Endothelial cell of umbilical vein (primary cell): Measurements from ENCODE around the gene CBL. TPM values are rescaled to one million over a fixed set of nuclear protein-coding genes. Genes with fewer than 3 reads are reported as not detected.

ENCODE experiments used
- BruUV-seq: library from RNA; stranded (reverse); fragments of 400-500 nt; replicated peaks from 2 replicates; lab custom pipeline; 2021; lab: Mats Ljungman, UMichigan
- CTCF ChIA-PET: fragments of 300-600, 350-600 bp; sonication (Branson Sonifier 250); formaldehyde crosslinking; loops from one replicate; lab custom pipeline; 2021; ENCODE audit warnings: antibody characterized with exemption, inconsistent platforms; lab: Charles Lee
- POLR2A ChIA-PET: fragments of 300-600, 350-600 bp; sonication (Branson Sonifier 250); formaldehyde crosslinking; loops from one replicate; lab custom pipeline; 2021; ENCODE audit warnings: antibody characterized with exemption, inconsistent platforms; lab: Charles Lee
- DNase-seq: peaks from one replicate; pipeline ENCODE4 v3.0.0-alpha.2; 2011; ENCODE audit warnings: low read depth, low spot score
- FAIRE-seq: peaks from 2 replicates; lab custom pipeline; 2011; peaks lifted over from hg19 to GRCh38; lab: Jason Lieb, UNC
- H2AFZ ChIP-seq: 2 replicates; pipeline ENCODE4 v1.6.0; 2012; ENCODE audit warnings: low read depth, low read length, control low read depth, inconsistent platforms
- H3K27ac ChIP-seq: 2 replicates; pipeline ENCODE4 v1.5.1; 2011; ENCODE audit warnings: low read depth, mild to moderate bottlenecking, control low read depth, low read length, moderate library complexity; ENCODE audit not compliant: insufficient read depth
- H3K27me3 ChIP-seq, 2 experiments: 2 replicates each; pipeline versions ENCODE4 v1.6.0 to v1.6.1; 2011; ENCODE audit warnings: low read length in 2 of 2, mixed read lengths in 1 of 2; ENCODE audit not compliant: control insufficient read depth in 2 of 2, insufficient read depth in 2 of 2
- H3K36me3 ChIP-seq, 2 experiments: 2 replicates in 1 of 2; 3 replicates in 1 of 2; pipeline ENCODE4 v1.5.1; 2011; ENCODE audit warnings: low read length in 2 of 2, mild to moderate bottlenecking in 1 of 2, moderate library complexity in 1 of 2; ENCODE audit not compliant: control insufficient read depth in 2 of 2, insufficient read depth in 2 of 2; ENCODE audit errors: extremely low read depth in 1 of 2
- H3K4me1 ChIP-seq: 3 replicates; pipeline ENCODE4 v1.5.1; 2011; ENCODE audit warnings: mild to moderate bottlenecking, low read length; ENCODE audit not compliant: control insufficient read depth, insufficient read depth; ENCODE audit errors: extremely low read depth
- H3K4me2 ChIP-seq: 2 replicates; pipeline ENCODE4 v1.6.1; 2011; ENCODE audit warnings: low read length, control low read depth, mixed read lengths; ENCODE audit not compliant: insufficient read depth
- H3K4me3 ChIP-seq, 3 experiments: fragments of 200-600 bp in 1 of 3; sonication (generic), shearing (Covaris generic) in 1 of 3; replicated peaks in 1 of 3; 2 replicates each; pipeline ENCODE4 v1.5.1; 2011 to 2016; ENCODE audit warnings: control low read depth in 3 of 3, low read length in 3 of 3, mild to moderate bottlenecking in 2 of 3, inconsistent platforms in 1 of 3, low read depth in 1 of 3, moderate library complexity in 1 of 3; ENCODE audit not compliant: insufficient read depth in 1 of 3
- H3K79me2 ChIP-seq: 2 replicates; pipeline ENCODE4 v1.6.0; 2012; ENCODE audit warnings: low read length, inconsistent platforms; ENCODE audit not compliant: control insufficient read depth, insufficient read depth
- H3K9ac ChIP-seq: replicated peaks from 2 replicates; pipeline ENCODE3; 2011; ENCODE audit warnings: low read length, control low read depth; ENCODE audit not compliant: insufficient read depth; ENCODE audit errors: extremely low read depth
- H3K9me1 ChIP-seq: replicated peaks from 3 replicates; pipeline ENCODE4 v1.6.0; 2011; ENCODE audit warnings: mild to moderate bottlenecking, low read length; ENCODE audit not compliant: control insufficient read depth, insufficient read depth; ENCODE audit errors: extremely low read depth
- H3K9me3 ChIP-seq: replicated peaks from 2 replicates; pipeline ENCODE4 v1.5.1; 2012; ENCODE audit warnings: low read length, inconsistent platforms; ENCODE audit not compliant: control insufficient read depth, insufficient read depth
- H4K20me1 ChIP-seq: replicated peaks from 2 replicates; pipeline ENCODE3; 2011; ENCODE audit warnings: mild to moderate bottlenecking, low read length; ENCODE audit not compliant: control insufficient read depth, insufficient read depth; ENCODE audit errors: extremely low read depth
- EZH2 ChIP-seq: IDR thresholded peaks from 2 replicates; pipeline ENCODE4 v1.6.1; 2012; ENCODE audit warnings: borderline replicate concordance, low read depth, mild to moderate bottlenecking, moderate library complexity, low read length, inconsistent platforms; ENCODE audit not compliant: severe bottlenecking
- GATA2 ChIP-seq: IDR thresholded peaks from 2 replicates; pipeline ENCODE4 v1.7.0; 2011; ENCODE audit warnings: low read depth, mild to moderate bottlenecking, moderate library complexity, mixed read lengths, low read length; ENCODE audit not compliant: insufficient read length, insufficient read depth
- JUN ChIP-seq: IDR thresholded peaks from 2 replicates; pipeline ENCODE4 v1.6.1; 2011; ENCODE audit warnings: borderline replicate concordance, low read depth; ENCODE audit not compliant: insufficient read length, insufficient read depth
- MYC ChIP-seq: IDR thresholded peaks from one replicate; pipeline ENCODE4 v1.6.1; 2011; ENCODE audit warnings: mild to moderate bottlenecking, low read depth, low read length
- POLR2A ChIP-seq: IDR thresholded peaks from 2 replicates; pipeline ENCODE4 v1.6.1; 2012; ENCODE audit warnings: low read depth, mild to moderate bottlenecking, control low read depth, low read length
- POLR2AphosphoS5 ChIP-seq: IDR thresholded peaks from 2 replicates; pipeline ENCODE4 v1.6.1; 2012; ENCODE audit warnings: low read depth, mild to moderate bottlenecking, control low read depth, low read length, moderate library complexity; ENCODE audit not compliant: insufficient read depth
- dilution Hi-C: fragments of 300-500 bp; cut with MboI; formaldehyde crosslinking; loops from one replicate; pipeline ENCODE4 v1.15.0; 2019; ENCODE audit warnings: low sequenced_read_pairs; ENCODE audit not compliant: extremely low pct_ligation_motif_present
- intact Hi-C: fragments of 100-400 bp; cut with micrococcal nuclease; formaldehyde crosslinking; loops from one replicate; pipeline ENCODE4 v1.10.0; 2022
- polyA plus RNA-seq, 4 experiments: library from polyadenylated mRNA; depleted of rRNA in 3 of 4; stranded (reverse) in 3 of 4; unstranded in 1 of 4; fragments of >200 nt; gene quantifications; 2 replicates each; pipeline versions ENCODE4 v1.2.1 to v1.2.3, GENCODE V29; 2011 to 2012; ENCODE audit warnings: missing spikeins in 1 of 4
- total RNA-seq: library from RNA; stranded (reverse); gene quantifications from 2 replicates; pipeline ENCODE4 v1.2.3, GENCODE V29; 2021
- TF ChIP-seq, protein P1 (sequence below): IDR thresholded peaks from 2 replicates; pipeline ENCODE4 v1.6.1; 2011; ENCODE audit not compliant: insufficient read depth, insufficient read length
- TF ChIP-seq, protein P2 (sequence below), 2 donors: IDR thresholded peaks; 1 replicate in 1 of 2; 2 replicates in 1 of 2; pipeline ENCODE4 v1.5.1; 2011; ENCODE audit warnings: low read length in 2 of 2, mild to moderate bottlenecking in 2 of 2, moderate library complexity in 2 of 2, control low read depth in 1 of 2, inconsistent platforms in 1 of 2, low read depth in 1 of 2; ENCODE audit not compliant: insufficient read depth in 1 of 2; ENCODE audit errors: extremely low read depth in 1 of 2

CBL gene
- total and polyA plus RNA-seq, 2 donors (not counting 3 experiments of a cell fraction or from before 2014, with no cell fraction given): 15.5 to 41.5 TPM

DNA sequence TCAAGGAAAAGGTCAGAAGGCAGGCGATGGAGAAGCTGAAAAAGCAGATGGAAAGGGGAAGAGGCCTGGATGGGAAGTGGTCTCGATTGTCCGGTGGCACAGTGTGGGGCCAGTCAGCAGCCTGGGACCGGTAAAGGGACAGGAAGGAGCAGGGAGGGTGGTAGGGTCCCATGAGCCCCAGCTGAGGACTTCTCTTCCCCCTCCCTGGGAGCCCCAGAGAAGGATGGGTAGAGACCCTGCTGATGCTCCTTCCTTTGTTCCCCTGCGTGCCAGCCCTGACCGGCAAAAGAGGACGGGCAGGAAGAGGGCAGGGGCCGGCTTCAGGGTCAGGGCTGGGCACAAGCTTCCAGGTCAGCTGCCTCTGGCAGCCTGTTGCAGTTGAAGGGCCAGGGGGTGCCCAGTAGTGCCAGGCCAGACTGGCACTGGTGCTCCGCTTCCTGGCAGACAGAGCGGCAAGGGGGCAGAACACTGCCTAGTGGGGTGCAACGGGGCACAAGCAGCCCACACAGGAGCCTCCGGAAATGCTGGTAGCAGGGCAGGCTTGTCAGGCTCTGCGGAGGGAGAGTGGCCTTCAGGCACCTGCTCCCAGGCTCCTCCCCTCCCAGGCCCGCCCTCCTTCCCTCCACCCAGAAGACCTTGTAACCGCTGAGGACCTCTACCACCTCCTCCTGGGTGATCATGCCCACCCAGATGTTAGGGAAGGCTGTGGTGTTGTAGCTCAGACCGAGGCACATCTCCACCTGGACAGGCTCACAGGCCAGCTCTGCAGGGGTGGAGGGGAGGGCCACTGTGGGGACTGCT, 135.3 kb downstream of the CBL start:
- Histone ChIP-seq H2AFZ (peak overlapping the region; percentile 14), H3K36me3 (no peaks in the 10 kb centered on the region), H3K4me2 (peak overlapping the region; percentile 12), H3K27ac (peak overlapping the region; percentile 67), H3K9ac (peak overlapping the region; percentile 75), H3K9me1 (no peaks in the 10 kb centered on the region), H3K27me3 (no peaks in the 10 kb centered on the region), H3K79me2 (peaks cover 7% of the 10 kb centered on the region), H4K20me1 (no peaks in the 10 kb centered on the region), H3K4me1 (peaks cover 30% of the 10 kb centered on the region), H3K4me3 (peak overlapping the region in 1 of 3 experiments; percentile 1), H3K9me3 (no peaks in the 10 kb centered on the region)
- intact Hi-C loops (no loop called here), dilution Hi-C loops (no loop called here)
- TF ChIP-seq, protein P1, sequence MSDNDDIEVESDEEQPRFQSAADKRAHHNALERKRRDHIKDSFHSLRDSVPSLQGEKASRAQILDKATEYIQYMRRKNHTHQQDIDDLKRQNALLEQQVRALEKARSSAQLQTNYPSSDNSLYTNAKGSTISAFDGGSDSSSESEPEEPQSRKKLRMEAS: no peak
- TF ChIP-seq MYC (no peak), JUN (no peak), GATA2 (no peak), POLR2AphosphoS5 (no peak), POLR2A (no peak), EZH2 (no peak)
- TF ChIP-seq, protein P2, sequence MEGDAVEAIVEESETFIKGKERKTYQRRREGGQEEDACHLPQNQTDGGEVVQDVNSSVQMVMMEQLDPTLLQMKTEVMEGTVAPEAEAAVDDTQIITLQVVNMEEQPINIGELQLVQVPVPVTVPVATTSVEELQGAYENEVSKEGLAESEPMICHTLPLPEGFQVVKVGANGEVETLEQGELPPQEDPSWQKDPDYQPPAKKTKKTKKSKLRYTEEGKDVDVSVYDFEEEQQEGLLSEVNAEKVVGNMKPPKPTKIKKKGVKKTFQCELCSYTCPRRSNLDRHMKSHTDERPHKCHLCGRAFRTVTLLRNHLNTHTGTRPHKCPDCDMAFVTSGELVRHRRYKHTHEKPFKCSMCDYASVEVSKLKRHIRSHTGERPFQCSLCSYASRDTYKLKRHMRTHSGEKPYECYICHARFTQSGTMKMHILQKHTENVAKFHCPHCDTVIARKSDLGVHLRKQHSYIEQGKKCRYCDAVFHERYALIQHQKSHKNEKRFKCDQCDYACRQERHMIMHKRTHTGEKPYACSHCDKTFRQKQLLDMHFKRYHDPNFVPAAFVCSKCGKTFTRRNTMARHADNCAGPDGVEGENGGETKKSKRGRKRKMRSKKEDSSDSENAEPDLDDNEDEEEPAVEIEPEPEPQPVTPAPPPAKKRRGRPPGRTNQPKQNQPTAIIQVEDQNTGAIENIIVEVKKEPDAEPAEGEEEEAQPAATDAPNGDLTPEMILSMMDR (IDR thresholded peaks at IDR 0.05; ENCODE audit: extremely low read depth in 1 of 2, insufficient read depth in 1 of 2, low read depth in 1 of 2, low read length in 2 of 2): no peak
- ChIA-PET CTCF (interaction anchor here (0.6 to 6.3 kb wide), 14 partner anchors 9 to 767 kb away, joined by 3 to 301 read pairs (median 12); partner anchors contain the start of genes ABCG4, CBL, MCAM and USP2), POLR2A (interaction anchor here (0.7 to 1.6 kb wide), 5 partner anchors 14 to 294 kb away, joined by 4 to 12 read pairs (median 8); no protein-coding TSS in a partner anchor)
- DNase-seq (no peak), FAIRE-seq (no peak)
- no TSS peak for BruUV-seq
